Natural killer cell (primary cell): ENCODE results near the gene GAR1. TPM values are rescaled to one million over a fixed set of nuclear protein-coding genes. Genes with fewer than 3 reads are reported as not detected.

ENCODE experiments used
- ATAC-seq, 3 donors: fragments of 150-1000 bp in 2 of 3; fragments of 200-7000 bp in 1 of 3; cut with Tn5 transposase; 1 replicate in 1 of 3; 2 replicates in 2 of 3; pipeline ENCODE4 v1.10.0; 2021; ENCODE audit warnings: mild to moderate bottlenecking in 2 of 3, moderate library complexity in 2 of 3
- DNase-seq, 2 donors: peaks; one replicate each; pipeline versions ENCODE4 v3.0.0 to v3.0.0-alpha.2; 2013 to 2021; ENCODE audit warnings: mixed read lengths in 1 of 2
- H3K27ac ChIP-seq: one replicate; pipeline ENCODE4 v1.5.1; 2013; ENCODE audit warnings: mild to moderate bottlenecking, low read length
- H3K27me3 ChIP-seq: one replicate; pipeline ENCODE4 v1.6.1; 2013; ENCODE audit warnings: low read length; ENCODE audit not compliant: control insufficient read depth, insufficient read depth
- H3K36me3 ChIP-seq: one replicate; pipeline ENCODE4 v1.6.1; 2013; ENCODE audit warnings: low read length; ENCODE audit not compliant: control insufficient read depth, insufficient read depth
- H3K4me1 ChIP-seq: one replicate; pipeline ENCODE4 v1.6.1; 2013; ENCODE audit warnings: low read length; ENCODE audit not compliant: control insufficient read depth, insufficient read depth
- H3K4me3 ChIP-seq: one replicate; pipeline ENCODE4 v1.5.1; 2013; ENCODE audit warnings: low read length
- H3K9me3 ChIP-seq: one replicate; pipeline ENCODE4 v1.6.1; 2013; ENCODE audit warnings: low read length; ENCODE audit not compliant: control insufficient read depth, insufficient read depth
- H3K27ac Mint-ChIP-seq, 2 donors: one replicate each; pipeline ENCODE4 v1.8.0; 2022; ENCODE audit warnings: mild to moderate bottlenecking in 2 of 2, mixed read lengths in 2 of 2, moderate library complexity in 1 of 2
- H3K27me3 Mint-ChIP-seq, 2 donors: one replicate each; pipeline ENCODE4 v1.8.0; 2022; ENCODE audit warnings: low read depth in 2 of 2, mixed read lengths in 2 of 2
- H3K36me3 Mint-ChIP-seq: one replicate; pipeline ENCODE4 v1.8.0; 2022; ENCODE audit warnings: mixed read lengths
- H3K4me1 Mint-ChIP-seq, 2 donors: one replicate each; pipeline ENCODE4 v1.8.0; 2022; ENCODE audit warnings: mixed read lengths in 2 of 2
- H3K4me3 Mint-ChIP-seq: one replicate; pipeline ENCODE4 v1.8.0; 2022; ENCODE audit warnings: mild to moderate bottlenecking, moderate library complexity, mixed read lengths
- H3K9me3 Mint-ChIP-seq, 2 donors: one replicate each; pipeline ENCODE4 v1.8.0; 2022; ENCODE audit warnings: mixed read lengths in 2 of 2
- WGBS: methylation state at CpG from one replicate; pipeline ENCODE4 v1.1.7; 2013; ENCODE audit warnings: missing lambda C conversion rate; ENCODE audit not compliant: insufficient coverage; 5-methylcytosine and 5-hydroxymethylcytosine counted together
- intact Hi-C: fragments of 100-400 bp; cut with micrococcal nuclease; formaldehyde crosslinking; loops from one replicate; pipeline ENCODE4 v1.14.2; 2022
- total RNA-seq, 4 donors: library from RNA; stranded (reverse); fragments of 120-200 nt in 1 of 4; gene quantifications; one replicate each; pipeline versions ENCODE4 v1.2.3 to v1.2.4, GENCODE V29; 2013 to 2022
- TF ChIP-seq, protein P1 (sequence below): fragments of 200-600 bp; IDR thresholded peaks from one replicate; pipeline ENCODE4 v1.8.0; 2022; ENCODE audit warnings: antibody characterized with exemption

GAR1 gene
- total RNA-seq, 3 donors from 2014 or later (not counting 1 experiment from before 2014, with no cell fraction given): 9.5 to 11.2 (median 9.7) TPM

DNA sequence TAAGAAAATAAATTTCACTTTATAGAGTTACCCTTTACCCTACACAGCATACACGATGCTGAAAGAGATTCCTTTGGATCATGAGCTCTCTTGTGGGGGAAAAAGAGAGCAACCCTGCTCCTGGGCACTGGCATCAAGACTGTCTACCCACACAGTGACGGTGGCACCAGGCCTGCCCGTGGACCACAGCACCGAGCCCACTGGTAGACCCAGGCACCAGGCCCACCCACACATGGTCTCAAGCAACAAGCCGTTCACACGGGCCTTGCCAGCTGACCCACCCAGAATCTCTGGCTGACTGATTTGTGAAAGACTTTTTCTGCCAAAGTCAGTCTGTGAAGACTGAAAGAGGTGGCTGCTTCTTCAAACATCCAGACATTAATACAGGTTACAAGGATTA, 20.5 kb upstream of the GAR1 start:
- TF ChIP-seq, protein P1, sequence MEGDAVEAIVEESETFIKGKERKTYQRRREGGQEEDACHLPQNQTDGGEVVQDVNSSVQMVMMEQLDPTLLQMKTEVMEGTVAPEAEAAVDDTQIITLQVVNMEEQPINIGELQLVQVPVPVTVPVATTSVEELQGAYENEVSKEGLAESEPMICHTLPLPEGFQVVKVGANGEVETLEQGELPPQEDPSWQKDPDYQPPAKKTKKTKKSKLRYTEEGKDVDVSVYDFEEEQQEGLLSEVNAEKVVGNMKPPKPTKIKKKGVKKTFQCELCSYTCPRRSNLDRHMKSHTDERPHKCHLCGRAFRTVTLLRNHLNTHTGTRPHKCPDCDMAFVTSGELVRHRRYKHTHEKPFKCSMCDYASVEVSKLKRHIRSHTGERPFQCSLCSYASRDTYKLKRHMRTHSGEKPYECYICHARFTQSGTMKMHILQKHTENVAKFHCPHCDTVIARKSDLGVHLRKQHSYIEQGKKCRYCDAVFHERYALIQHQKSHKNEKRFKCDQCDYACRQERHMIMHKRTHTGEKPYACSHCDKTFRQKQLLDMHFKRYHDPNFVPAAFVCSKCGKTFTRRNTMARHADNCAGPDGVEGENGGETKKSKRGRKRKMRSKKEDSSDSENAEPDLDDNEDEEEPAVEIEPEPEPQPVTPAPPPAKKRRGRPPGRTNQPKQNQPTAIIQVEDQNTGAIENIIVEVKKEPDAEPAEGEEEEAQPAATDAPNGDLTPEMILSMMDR: no peak
- Mint-ChIP-seq H3K4me1 (no peaks in the 10 kb centered on the region), H3K9me3 (peaks cover 0 to 10% of the 10 kb centered on the region in 2 donors), H3K27ac (no peak overlapping the region), H3K27me3 (peaks cover 35 to 66% of the 10 kb centered on the region in 2 donors), H3K4me3 (no peak overlapping the region), H3K36me3 (peaks cover 11% of the 10 kb centered on the region)
- no peak for DNase-seq
- Histone ChIP-seq H3K36me3 (no peaks in the 10 kb centered on the region), H3K27me3 (peaks cover 6% of the 10 kb centered on the region), H3K4me3 (no peak overlapping the region), H3K4me1 (no peaks in the 10 kb centered on the region), H3K27ac (no peak overlapping the region), H3K9me3 (peaks cover 3% of the 10 kb centered on the region)
- WGBS: 91% methylated on average over 6 of the region's 6 CpGs
- ATAC-seq: no peak
- intact Hi-C loops: no loop called here

DNA sequence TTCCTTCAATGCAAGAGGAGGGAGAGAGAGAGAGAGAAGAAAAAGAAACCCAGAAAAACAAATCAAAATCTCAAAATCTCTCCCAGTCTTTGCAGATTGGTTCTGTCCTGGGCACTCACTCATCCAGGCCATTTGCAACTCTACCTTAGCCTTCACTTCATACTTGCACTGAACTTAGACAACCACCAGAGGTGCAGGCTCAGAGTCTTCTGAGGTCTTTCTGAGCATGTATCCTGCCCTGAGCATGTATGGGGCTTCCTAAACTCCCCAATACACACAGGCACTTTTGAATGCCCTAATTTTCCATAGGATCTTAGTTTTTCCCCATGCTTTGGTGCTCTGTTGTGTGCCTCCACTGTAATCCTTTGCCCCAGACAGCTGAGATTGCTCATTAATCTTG, 16.7 kb upstream of the GAR1 start:
- Histone ChIP-seq H3K9me3 (peaks cover 3% of the 10 kb centered on the region), H3K27me3 (peaks cover 3% of the 10 kb centered on the region), H3K36me3 (no peaks in the 10 kb centered on the region), H3K4me3 (no peak overlapping the region), H3K27ac (no peak overlapping the region), H3K4me1 (no peaks in the 10 kb centered on the region)
- Mint-ChIP-seq H3K9me3 (peaks cover 0 to 8% of the 10 kb centered on the region in 2 donors), H3K36me3 (peaks cover 11% of the 10 kb centered on the region), H3K27ac (no peak overlapping the region), H3K4me1 (no peaks in the 10 kb centered on the region), H3K4me3 (no peak overlapping the region), H3K27me3 (peaks cover 24 to 41% of the 10 kb centered on the region in 2 donors)
- no peak for DNase-seq
- TF ChIP-seq, protein P1: no peak
- peak in 2 of 3 donors; percentile 42 to 43 for ATAC-seq
- intact Hi-C loops: no loop called here

DNA sequence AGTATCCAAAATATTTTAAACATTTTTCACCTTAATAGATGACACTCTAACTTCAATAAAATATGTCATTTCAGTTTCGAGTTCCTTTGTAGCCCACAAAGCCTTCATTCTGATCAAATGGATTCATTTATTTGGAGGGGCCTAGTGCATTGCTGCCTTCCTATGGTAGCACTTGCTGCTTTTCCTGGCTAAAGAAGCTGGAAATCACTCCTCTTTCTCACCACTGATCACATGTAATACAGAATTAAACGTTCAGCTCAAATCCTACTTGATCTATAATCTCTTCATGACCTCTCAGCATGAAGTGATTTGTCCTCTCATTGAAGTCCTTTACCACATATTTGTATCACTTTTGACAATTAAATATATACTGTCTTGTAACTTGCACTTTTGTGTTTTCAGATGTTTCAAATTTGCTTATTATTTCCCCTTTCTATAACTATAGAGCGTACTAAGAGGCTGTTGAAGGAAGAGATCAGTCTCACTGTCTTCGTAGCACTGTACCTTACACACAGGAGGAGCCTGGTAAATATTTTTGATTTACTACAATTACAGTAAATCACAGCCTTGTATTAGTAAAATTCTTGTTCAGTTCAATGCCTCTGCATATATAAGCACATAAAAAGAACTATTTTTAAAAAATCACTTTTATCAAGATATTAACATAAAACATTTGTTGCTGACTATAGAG, 14.3 kb upstream of the GAR1 start:
- Mint-ChIP-seq H3K4me3 (no peak overlapping the region), H3K36me3 (no peaks in the 10 kb centered on the region), H3K4me1 (no peaks in the 10 kb centered on the region), H3K27ac (no peak overlapping the region), H3K9me3 (no peaks in the 10 kb centered on the region), H3K27me3 (peaks cover 16 to 28% of the 10 kb centered on the region in 2 donors)
- Histone ChIP-seq H3K4me3 (no peak overlapping the region), H3K4me1 (no peaks in the 10 kb centered on the region), H3K27ac (no peak overlapping the region), H3K27me3 (no peaks in the 10 kb centered on the region), H3K9me3 (no peaks in the 10 kb centered on the region), H3K36me3 (no peaks in the 10 kb centered on the region)
- ATAC-seq: no peak
- WGBS: 74% methylated on average over 2 of the region's 4 CpGs
- intact Hi-C loops: no loop called here
- TF ChIP-seq, protein P1: no peak
- no peak for DNase-seq

DNA sequence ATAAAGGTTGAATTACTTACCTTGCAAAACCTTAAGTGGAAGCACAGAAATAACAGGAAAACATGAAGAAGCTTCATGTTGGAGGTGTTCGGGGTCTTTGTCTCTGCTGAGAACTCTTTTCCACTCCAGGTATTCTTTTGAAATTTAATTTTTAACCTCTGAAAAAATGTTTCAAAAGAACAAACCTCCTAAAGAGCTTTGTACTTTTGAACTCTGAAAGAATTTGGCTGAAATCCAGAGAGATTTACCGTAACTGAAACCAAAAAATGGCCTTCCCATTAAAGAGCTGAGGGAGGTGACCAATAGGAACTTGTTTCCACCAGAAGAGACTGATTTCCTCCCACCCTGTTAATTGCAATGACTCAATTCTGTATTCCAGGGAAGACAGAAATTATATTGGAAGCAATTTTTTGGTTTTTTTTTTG, 13.7 kb upstream of the GAR1 start, which contains the start of gene CFI:
Gene CFI, minus strand, starts transcription at position 105 of the 425 bp plus-strand sequence. Its CDS starts 28 bp downstream, at position 77.
- TF ChIP-seq, protein P1: no peak
- Mint-ChIP-seq H3K4me3 (no peak within 1 kb of the TSS), H3K4me1 (no peaks in the 10 kb centered on the region), H3K36me3 (no peaks in the 10 kb centered on the region), H3K27ac (no peak within 1 kb of the TSS), H3K27me3 (peaks cover 18 to 25% of the 10 kb centered on the region in 2 donors), H3K9me3 (no peaks in the 10 kb centered on the region)
- DNase-seq: no peak
- Histone ChIP-seq H3K4me3 (no peak within 1 kb of the TSS), H3K27ac (no peak within 1 kb of the TSS), H3K27me3 (no peaks in the 10 kb centered on the region), H3K36me3 (no peaks in the 10 kb centered on the region), H3K4me1 (no peaks in the 10 kb centered on the region), H3K9me3 (no peaks in the 10 kb centered on the region)
- WGBS: 83% methylated on average over 1 of the region's 2 CpGs
- intact Hi-C loops: no loop called here
- ATAC-seq: no peak
